HCT116 (cell line): ENCODE data around the gene RBPMS2. TPM values are rescaled to one million over a fixed set of nuclear protein-coding genes. Genes with fewer than 3 reads are reported as not detected.

Experiments used
- ATAC-seq: fragments of 200-7000 bp; cut with Tn5 transposase; 2 replicates; pipeline ENCODE4 v1.9.1; 2020; ENCODE audit warnings: mild to moderate bottlenecking, moderate library complexity
- BruUV-seq: library from RNA; stranded (reverse); fragments of 400-500 nt; replicated peaks from 2 replicates; lab custom pipeline; 2021; lab: Mats Ljungman, UMichigan
- CTCF ChIA-PET: fragments of 300-600 bp; sonication (Branson Sonifier 250); formaldehyde crosslinking; loops from one replicate; lab custom pipeline; 2021; ENCODE audit warnings: antibody characterized with exemption; lab: Charles Lee
- POLR2A ChIA-PET: fragments of 300-600, 350-600 bp; sonication (Branson Sonifier 250); formaldehyde crosslinking; loops from one replicate; lab custom pipeline; 2021; ENCODE audit warnings: antibody characterized with exemption; lab: Charles Lee
- RAD21 ChIA-PET, 2 experiments: fragments of 300-600 bp; sonication (Branson Sonifier 250); formaldehyde crosslinking; loops; one replicate each; lab custom pipeline; 2023; ENCODE audit warnings: low total read pairs in 2 of 2; ENCODE audit not compliant: uncharacterized antibody in 2 of 2, unreplicated experiment in 2 of 2, low non-redundant PET in 1 of 2; lab: Charles Lee
- DNase-seq: peaks from one replicate; pipeline ENCODE4 v3.0.0-alpha.2; 2010; ENCODE audit warnings: low read depth, low spot score
- H2AFZ ChIP-seq: fragments of 200-600 bp; shearing (Covaris generic), sonication (generic); 2 replicates; pipeline ENCODE4 v1.6.1; 2017; ENCODE audit warnings: low read depth, mixed run types, mixed read lengths, antibody characterized with exemption, low read length; ENCODE audit not compliant: poor library complexity, severe bottlenecking
- H3K27ac ChIP-seq: 2 replicates; pipeline ENCODE4 v1.5.1; 2012; ENCODE audit warnings: low read depth, low read length
- H3K27me3 ChIP-seq: fragments of 200-600 bp; sonication (generic); 2 replicates; pipeline ENCODE4 v1.6.1; 2016; ENCODE audit warnings: mixed run types, low read length, mixed read lengths; ENCODE audit not compliant: insufficient read depth
- H3K36me3 ChIP-seq, 2 experiments: fragments of 200-500 bp in 1 of 2; fragments of 200-600 bp in 1 of 2; sonication (Bioruptor generic) in 1 of 2; sonication (generic) in 1 of 2; 2 replicates each; pipeline versions ENCODE4 v1.5.1 to v1.6.1; 2014 to 2016; ENCODE audit warnings: low read length in 2 of 2, inconsistent platforms in 1 of 2, mixed read lengths in 1 of 2, mixed run types in 1 of 2; ENCODE audit not compliant: insufficient read depth in 2 of 2, control insufficient read depth in 1 of 2
- H3K4me1 ChIP-seq, 2 experiments: fragments of 200-600 bp in 1 of 2; sonication (generic) in 1 of 2; 2 replicates each; pipeline versions ENCODE4 v1.5.1 to v1.6.1; 2012 to 2017; ENCODE audit warnings: low read length in 2 of 2, inconsistent platforms in 1 of 2, mild to moderate bottlenecking in 1 of 2, mixed read lengths in 1 of 2, mixed run types in 1 of 2, moderate library complexity in 1 of 2; ENCODE audit not compliant: insufficient read depth in 2 of 2, control insufficient read depth in 1 of 2
- H3K4me2 ChIP-seq: fragments of 200-600 bp; sonication (generic); 2 replicates; pipeline ENCODE4 v1.6.1; 2017; ENCODE audit warnings: mixed run types, low read length, mixed read lengths
- H3K4me3 ChIP-seq, 2 experiments: fragments of 200-600 bp in 1 of 2; sonication (generic) in 1 of 2; replicated peaks in 1 of 2; 2 replicates each; pipeline ENCODE4 v1.5.1; 2011 to 2016; ENCODE audit warnings: low read length in 2 of 2, control low read depth in 1 of 2, low read depth in 1 of 2, mild to moderate bottlenecking in 1 of 2, mixed read lengths in 1 of 2, mixed run types in 1 of 2
- H3K79me2 ChIP-seq: fragments of 200-600 bp; sonication (generic); 2 replicates; pipeline ENCODE4 v1.6.1; 2017; ENCODE audit warnings: mild to moderate bottlenecking, mixed run types, low read length, moderate library complexity, mixed read lengths; ENCODE audit not compliant: insufficient read depth
- H3K9ac ChIP-seq: fragments of 200-600 bp; sonication (generic); 2 replicates; pipeline ENCODE4 v1.6.1; 2016; ENCODE audit warnings: low read length, mixed read lengths
- H3K9me2 ChIP-seq: fragments of 200-600 bp; sonication (generic), shearing (Covaris generic); 2 replicates; pipeline ENCODE4 v1.6.1; 2017; ENCODE audit warnings: mixed run types, mild to moderate bottlenecking, moderate library complexity; ENCODE audit not compliant: insufficient read depth
- H3K9me3 ChIP-seq, 2 experiments: fragments of 200-500 bp in 1 of 2; fragments of 200-600 bp in 1 of 2; sonication (Bioruptor generic) in 1 of 2; sonication (generic) in 1 of 2; 2 replicates each; pipeline ENCODE4 v1.6.1; 2014 to 2017; ENCODE audit warnings: low read length in 2 of 2, mixed read lengths in 2 of 2, inconsistent platforms in 1 of 2, low read depth in 1 of 2, mild to moderate bottlenecking in 1 of 2, mixed run types in 1 of 2, moderate library complexity in 1 of 2; ENCODE audit not compliant: control insufficient read depth in 1 of 2, insufficient read depth in 1 of 2
- H4K20me1 ChIP-seq: fragments of 200-600 bp; sonication (generic), shearing (Covaris generic); 2 replicates; pipeline ENCODE4 v1.6.1; 2017; ENCODE audit warnings: mixed run types, mild to moderate bottlenecking, moderate library complexity; ENCODE audit not compliant: insufficient read depth
- CBX3 ChIP-seq: IDR thresholded peaks from 2 replicates; pipeline ENCODE4 v1.6.1; 2012; ENCODE audit warnings: low read depth
- ELF1 ChIP-seq: IDR thresholded peaks from 2 replicates; pipeline ENCODE4 v1.6.1; 2012; ENCODE audit warnings: low read depth, borderline replicate concordance
- EZH2 ChIP-seq: fragments of 200-600 bp; sonication (generic); IDR thresholded peaks from 2 replicates; pipeline ENCODE4 v1.6.1; 2017; ENCODE audit warnings: antibody characterized with exemption, mixed run types
- SIN3A ChIP-seq: IDR thresholded peaks from 2 replicates; pipeline ENCODE4 v1.6.1; 2012; ENCODE audit warnings: low read depth
- SP1 ChIP-seq: IDR thresholded peaks from 2 replicates; pipeline ENCODE4 v1.6.1; 2012; ENCODE audit warnings: low read depth
- SRF ChIP-seq: IDR thresholded peaks from 2 replicates; pipeline ENCODE4 v1.6.1; 2012; ENCODE audit warnings: low read depth
- intact Hi-C: fragments of 100-400 bp; cut with micrococcal nuclease; formaldehyde crosslinking; loops from 2 replicates; pipeline ENCODE4 v1.10.0; 2022
- total RNA-seq: library from RNA; stranded (reverse); gene quantifications from one replicate; pipeline ENCODE4 v1.2.1, GENCODE V29; 2021; ENCODE audit not compliant: unreplicated experiment
- TF ChIP-seq, protein P1 (sequence below), 3 experiments: fragments of 200-600 bp in 1 of 3; sonication (generic) in 1 of 3; IDR thresholded peaks in 2 of 3; conservative IDR thresholded peaks in 1 of 3; 2 replicates each; pipeline ENCODE4 v1.5.1; 2012 to 2017; ENCODE audit warnings: low read depth in 2 of 3, low read length in 2 of 3, antibody characterized with exemption in 1 of 3, borderline replicate concordance in 1 of 3, control low read depth in 1 of 3, mild to moderate bottlenecking in 1 of 3, mixed read lengths in 1 of 3, mixed run types in 1 of 3, moderate library complexity in 1 of 3; ENCODE audit not compliant: insufficient read depth in 1 of 3

Gene RBPMS2
- total RNA-seq, 1 experiment from 2014 or later = 11.6 TPM

DNA sequence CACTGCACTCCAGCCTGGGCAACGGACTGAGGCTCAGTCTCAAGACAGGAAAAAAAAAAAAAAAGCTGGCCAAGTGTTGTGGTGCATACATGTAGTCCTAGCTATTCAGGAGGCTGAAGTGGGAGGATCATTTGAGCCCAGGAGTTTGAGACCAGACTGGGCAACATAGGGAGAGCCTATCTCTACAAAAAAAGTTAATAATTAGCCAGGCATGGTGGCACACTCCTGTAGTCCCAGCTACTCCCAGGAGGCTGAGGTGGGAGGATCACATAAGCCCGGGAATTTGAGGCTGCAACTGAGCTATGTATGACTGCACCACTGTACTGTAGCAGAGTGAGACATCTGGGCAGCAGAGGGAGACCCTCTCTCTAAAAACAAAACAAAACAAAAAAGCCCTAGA is 58.9 kb downstream of the RBPMS2 start:
- no peak overlapping the region for H3K4me3 ChIP-seq
- H4K20me1 ChIP-seq = no peaks in the 10 kb centered on the region
- ChIA-PET RAD21 (no interaction called here), CTCF (interaction anchor here (1.0 to 1.6 kb wide), 2 partner anchors 12 kb away, joined by 3 to 4 read pairs; no protein-coding TSS in a partner anchor), POLR2A (interaction anchor here (0.6 kb wide), 1 partner anchor 469 kb away, joined by 3 read pairs; the partner anchor contains the start of gene CLPX)
- H3K4me2 ChIP-seq = no peak overlapping the region
- no peaks in the 10 kb centered on the region for H3K27me3 ChIP-seq
- no peaks in the 10 kb centered on the region for H3K9me3 ChIP-seq
- H3K27ac ChIP-seq = no peak overlapping the region
- no peaks in the 10 kb centered on the region for H3K4me1 ChIP-seq
- intact Hi-C loops = no loop called here
- no peak for ATAC-seq
- TF ChIP-seq SP1 = no peak
- TF ChIP-seq EZH2 = no peak
- no peak for TF ChIP-seq CBX3
- no peak for TF ChIP-seq SIN3A
- TF ChIP-seq SRF = no peak
- no peaks in the 10 kb centered on the region for H3K9me2 ChIP-seq
- no peak for DNase-seq
- H3K36me3 ChIP-seq = no peaks in the 10 kb centered on the region
- H2AFZ ChIP-seq = no peak overlapping the region
- no peak overlapping the region for H3K9ac ChIP-seq
- no TSS peak for BruUV-seq
- H3K79me2 ChIP-seq = no peaks in the 10 kb centered on the region

DNA sequence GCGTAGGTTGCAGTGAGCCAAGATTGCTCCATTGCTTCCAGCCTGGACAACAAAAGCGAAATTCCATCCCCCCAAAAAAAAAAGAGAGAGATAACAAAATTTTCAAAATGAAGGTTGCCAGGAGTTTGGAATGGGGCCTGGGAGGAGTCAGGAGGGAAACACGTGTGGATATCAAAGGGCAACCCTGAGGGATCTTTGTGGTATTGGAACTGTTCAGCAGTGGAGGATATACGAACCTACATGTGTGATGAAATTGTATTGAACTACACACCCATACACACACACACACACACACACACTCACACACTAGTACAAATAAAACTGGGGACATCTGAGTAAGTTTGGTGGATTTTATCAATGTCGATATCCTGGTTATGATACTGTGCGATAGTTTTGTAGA is 61.8 kb downstream of the RBPMS2 start:
- no peaks in the 10 kb centered on the region for H3K27me3 ChIP-seq
- no peak overlapping the region for H3K4me3 ChIP-seq
- H3K9me2 ChIP-seq = no peaks in the 10 kb centered on the region
- no peaks in the 10 kb centered on the region for H3K36me3 ChIP-seq
- H3K79me2 ChIP-seq = no peaks in the 10 kb centered on the region
- no peaks in the 10 kb centered on the region for H3K4me1 ChIP-seq
- H3K9ac ChIP-seq = no peak overlapping the region
- CTCF ChIA-PET = interaction anchor here (0.6 kb wide), 1 partner anchor 24 kb away, joined by 3 read pairs; no protein-coding TSS in a partner anchor
- no peak overlapping the region for H3K27ac ChIP-seq
- H4K20me1 ChIP-seq = no peaks in the 10 kb centered on the region
- H2AFZ ChIP-seq = no peak overlapping the region
- BruUV-seq = no TSS peak
- ATAC-seq (no peak), DNase-seq (no peak)
- RAD21 ChIA-PET = no interaction called here
- TF ChIP-seq, protein P1, sequence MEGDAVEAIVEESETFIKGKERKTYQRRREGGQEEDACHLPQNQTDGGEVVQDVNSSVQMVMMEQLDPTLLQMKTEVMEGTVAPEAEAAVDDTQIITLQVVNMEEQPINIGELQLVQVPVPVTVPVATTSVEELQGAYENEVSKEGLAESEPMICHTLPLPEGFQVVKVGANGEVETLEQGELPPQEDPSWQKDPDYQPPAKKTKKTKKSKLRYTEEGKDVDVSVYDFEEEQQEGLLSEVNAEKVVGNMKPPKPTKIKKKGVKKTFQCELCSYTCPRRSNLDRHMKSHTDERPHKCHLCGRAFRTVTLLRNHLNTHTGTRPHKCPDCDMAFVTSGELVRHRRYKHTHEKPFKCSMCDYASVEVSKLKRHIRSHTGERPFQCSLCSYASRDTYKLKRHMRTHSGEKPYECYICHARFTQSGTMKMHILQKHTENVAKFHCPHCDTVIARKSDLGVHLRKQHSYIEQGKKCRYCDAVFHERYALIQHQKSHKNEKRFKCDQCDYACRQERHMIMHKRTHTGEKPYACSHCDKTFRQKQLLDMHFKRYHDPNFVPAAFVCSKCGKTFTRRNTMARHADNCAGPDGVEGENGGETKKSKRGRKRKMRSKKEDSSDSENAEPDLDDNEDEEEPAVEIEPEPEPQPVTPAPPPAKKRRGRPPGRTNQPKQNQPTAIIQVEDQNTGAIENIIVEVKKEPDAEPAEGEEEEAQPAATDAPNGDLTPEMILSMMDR (IDR thresholded peaks at IDR 0.05 in 2 of 3, conservative IDR thresholded peaks at IDR 0.05 in 1 of 3; ENCODE audit: borderline replicate concordance in 1 of 3, insufficient read depth in 1 of 3, low read depth in 2 of 3, low read length in 2 of 3) = no peak
- TF ChIP-seq ELF1 (no peak), CBX3 (no peak)
- H3K9me3 ChIP-seq = no peaks in the 10 kb centered on the region
- intact Hi-C loops = no loop called here
- POLR2A ChIA-PET = no interaction called here
- no peak overlapping the region for H3K4me2 ChIP-seq
